ENCODE data around the gene FAM193B.

FAM193B gene

GRCh38 chr5:177526191-177526590, 28.2 kb downstream of the FAM193B start:
- Histone ChIP-seq H3K36me3 (peaks cover 61 to 100% (median 86%) of the 10 kb centered on the region in 3 donors), H3K27ac (no peak overlapping the region), H3K4me3 (no peak overlapping the region), H3K9me3 (no peaks in the 10 kb centered on the region), H3K4me1 (no peaks in the 10 kb centered on the region), H3K27me3 (no peaks in the 10 kb centered on the region)
- intact Hi-C loops (cut with DNase I; ENCODE audit: low total_unique reads) = no loop called here
- DNase-seq = no peak
- TF ChIP-seq, protein P1, sequence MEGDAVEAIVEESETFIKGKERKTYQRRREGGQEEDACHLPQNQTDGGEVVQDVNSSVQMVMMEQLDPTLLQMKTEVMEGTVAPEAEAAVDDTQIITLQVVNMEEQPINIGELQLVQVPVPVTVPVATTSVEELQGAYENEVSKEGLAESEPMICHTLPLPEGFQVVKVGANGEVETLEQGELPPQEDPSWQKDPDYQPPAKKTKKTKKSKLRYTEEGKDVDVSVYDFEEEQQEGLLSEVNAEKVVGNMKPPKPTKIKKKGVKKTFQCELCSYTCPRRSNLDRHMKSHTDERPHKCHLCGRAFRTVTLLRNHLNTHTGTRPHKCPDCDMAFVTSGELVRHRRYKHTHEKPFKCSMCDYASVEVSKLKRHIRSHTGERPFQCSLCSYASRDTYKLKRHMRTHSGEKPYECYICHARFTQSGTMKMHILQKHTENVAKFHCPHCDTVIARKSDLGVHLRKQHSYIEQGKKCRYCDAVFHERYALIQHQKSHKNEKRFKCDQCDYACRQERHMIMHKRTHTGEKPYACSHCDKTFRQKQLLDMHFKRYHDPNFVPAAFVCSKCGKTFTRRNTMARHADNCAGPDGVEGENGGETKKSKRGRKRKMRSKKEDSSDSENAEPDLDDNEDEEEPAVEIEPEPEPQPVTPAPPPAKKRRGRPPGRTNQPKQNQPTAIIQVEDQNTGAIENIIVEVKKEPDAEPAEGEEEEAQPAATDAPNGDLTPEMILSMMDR (IDR thresholded peaks at IDR 0.05) = no peak

DNA sequence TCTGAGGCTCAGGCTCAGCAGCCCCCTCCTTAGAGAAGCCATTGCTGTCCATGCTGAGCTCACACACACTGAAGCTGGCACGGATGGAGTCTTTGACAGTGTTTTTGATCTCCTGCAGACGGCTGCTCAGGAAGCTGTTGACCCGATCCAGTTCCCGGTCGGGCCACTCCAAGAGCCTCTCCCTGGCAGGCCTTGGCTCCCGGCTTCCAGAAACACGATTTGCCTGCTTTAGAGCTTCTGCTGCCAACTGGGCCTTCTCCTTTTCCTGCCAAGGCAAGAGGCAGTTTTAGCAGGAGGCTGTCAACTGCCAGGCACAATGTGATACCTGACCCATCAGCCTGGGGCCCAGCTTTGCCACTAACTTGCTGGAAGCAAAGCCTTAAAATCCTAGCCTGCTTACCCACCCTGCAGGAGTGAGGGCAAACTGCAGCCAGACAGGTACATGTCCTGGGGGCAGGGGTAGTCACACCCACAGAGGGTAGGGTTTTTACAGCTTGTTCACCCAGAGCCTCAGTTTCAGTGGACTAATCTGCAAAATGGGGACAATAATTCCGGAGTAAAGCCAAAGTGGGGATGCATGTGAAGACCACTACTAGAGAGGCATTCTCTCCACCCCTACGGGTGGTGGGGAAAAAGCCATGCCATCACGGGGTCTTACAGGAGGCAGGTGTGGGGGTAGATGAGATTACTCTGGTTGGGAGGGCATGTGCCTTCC, 29.3 kb downstream of the FAM193B start:
- Histone ChIP-seq H3K4me3 (no peak overlapping the region), H3K4me1 (no peaks in the 10 kb centered on the region), H3K27me3 (no peaks in the 10 kb centered on the region), H3K27ac (no peak overlapping the region), H3K9me3 (no peaks in the 10 kb centered on the region), H3K36me3 (peaks cover 61 to 100% (median 87%) of the 10 kb centered on the region in 3 donors)
- intact Hi-C loops (cut with DNase I; ENCODE audit: low total_unique reads) = no loop called here
- no peak for DNase-seq
- TF ChIP-seq, protein P1 (IDR thresholded peaks at IDR 0.05) = no peak

- H3K27me3 ChIP-seq = no peaks in the 10 kb centered on the region
- DNase-seq = no peak
- H3K9me3 ChIP-seq = no peaks in the 10 kb centered on the region
- H3K27ac ChIP-seq = no peak overlapping the region
- TF ChIP-seq, protein P1 (IDR thresholded peaks at IDR 0.05) = no peak
- H3K4me1 ChIP-seq = no peaks in the 10 kb centered on the region
- no peak overlapping the region for H3K4me3 ChIP-seq
- intact Hi-C loops (cut with DNase I; ENCODE audit: low total_unique reads) = no loop called here
- H3K36me3 ChIP-seq = peaks cover 65 to 100% (median 87%) of the 10 kb centered on the region in 3 donors
These were observed 29.8 kb downstream of the FAM193B start for GRCh38 chr5:177524539-177524900.

- no peak for DNase-seq
- TF ChIP-seq, protein P1 (IDR thresholded peaks at IDR 0.05) = no peak
- Histone ChIP-seq H3K9me3 (no peaks in the 10 kb centered on the region), H3K36me3 (peaks cover 65 to 98% (median 84%) of the 10 kb centered on the region in 3 donors), H3K27me3 (no peaks in the 10 kb centered on the region), H3K27ac (no peak overlapping the region), H3K4me1 (no peaks in the 10 kb centered on the region), H3K4me3 (no peak overlapping the region)
- intact Hi-C loops (cut with DNase I; ENCODE audit: low total_unique reads) = no loop called here
These were observed 30.4 kb downstream of the FAM193B start for GRCh38 chr5:177523711-177524538.

DNA sequence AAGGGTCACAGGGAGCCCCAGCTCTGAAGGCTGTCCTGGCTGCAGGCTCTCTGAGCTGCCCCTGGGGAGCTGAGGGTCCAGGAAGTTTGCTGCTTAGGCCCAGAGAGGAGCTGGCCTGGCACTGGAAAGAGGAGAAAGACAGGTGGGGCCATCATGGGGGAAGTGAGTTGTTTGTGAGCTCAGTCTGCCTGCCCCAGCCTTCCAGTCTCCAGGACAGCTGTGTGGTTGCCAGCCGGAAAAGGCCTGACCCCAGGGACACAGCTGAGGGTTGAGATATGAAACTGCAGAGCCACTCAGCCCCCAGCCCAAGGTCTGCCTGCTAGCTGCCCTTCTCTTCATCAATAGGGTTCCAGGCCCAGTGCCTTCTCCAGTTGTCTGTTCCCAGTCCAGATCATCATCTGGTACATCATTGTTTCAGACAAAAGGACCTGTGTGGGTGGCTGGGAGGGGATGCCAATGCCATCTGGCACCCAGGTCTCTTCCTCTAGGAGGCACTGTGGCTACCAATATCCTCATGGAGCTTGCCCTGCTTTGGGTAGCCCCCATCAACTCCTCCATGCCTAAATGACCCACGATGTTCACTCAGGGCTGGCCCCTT, 33.3 kb downstream of the FAM193B start:
- Histone ChIP-seq H3K4me1 (peaks cover 0 to 8% (median 5%) of the 10 kb centered on the region in 4 donors), H3K9me3 (no peaks in the 10 kb centered on the region), H3K36me3 (peaks cover 43 to 69% (median 60%) of the 10 kb centered on the region in 3 donors), H3K4me3 (no peak overlapping the region), H3K27ac (no peak overlapping the region), H3K27me3 (no peaks in the 10 kb centered on the region)
- no peak for DNase-seq
- TF ChIP-seq, protein P1 (IDR thresholded peaks at IDR 0.05) = no peak
- intact Hi-C loops (cut with DNase I; ENCODE audit: low total_unique reads) = no loop called here
